HG02588 (cell line): ENCODE results near the gene TRIM2.

Experiments
- ATAC-seq: cut with Tn5 transposase; IDR thresholded peaks from one replicate; pipeline ENCODE4 v1.9.1; 2021; ENCODE audit warnings: mild to moderate bottlenecking, moderate library complexity; ENCODE audit not compliant: unreplicated experiment

TRIM2 gene

DNA sequence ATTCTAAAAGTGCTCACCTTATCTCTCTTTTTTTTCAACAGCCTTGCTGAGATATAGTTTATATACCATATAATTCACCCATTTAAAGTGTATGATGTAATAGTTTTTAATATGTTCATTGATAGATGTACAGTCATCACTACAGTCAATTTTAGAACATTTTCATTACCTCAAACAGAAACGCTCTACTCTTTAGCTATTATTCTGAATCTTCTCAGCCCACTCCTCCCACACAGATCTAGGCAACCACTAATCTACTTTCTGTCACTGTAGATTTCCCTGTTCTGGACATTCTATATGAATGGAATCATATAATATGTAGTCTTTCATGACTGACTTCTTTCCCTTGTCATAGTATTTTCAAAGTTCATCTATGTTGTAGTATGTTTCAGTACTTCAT lies 162.8 kb downstream of the TRIM2 start:
- ATAC-seq = no peak

GRCh38 chr4:153369021-153369420 lies 164.8 kb downstream of the TRIM2 start:
- ATAC-seq = no peak

DNA sequence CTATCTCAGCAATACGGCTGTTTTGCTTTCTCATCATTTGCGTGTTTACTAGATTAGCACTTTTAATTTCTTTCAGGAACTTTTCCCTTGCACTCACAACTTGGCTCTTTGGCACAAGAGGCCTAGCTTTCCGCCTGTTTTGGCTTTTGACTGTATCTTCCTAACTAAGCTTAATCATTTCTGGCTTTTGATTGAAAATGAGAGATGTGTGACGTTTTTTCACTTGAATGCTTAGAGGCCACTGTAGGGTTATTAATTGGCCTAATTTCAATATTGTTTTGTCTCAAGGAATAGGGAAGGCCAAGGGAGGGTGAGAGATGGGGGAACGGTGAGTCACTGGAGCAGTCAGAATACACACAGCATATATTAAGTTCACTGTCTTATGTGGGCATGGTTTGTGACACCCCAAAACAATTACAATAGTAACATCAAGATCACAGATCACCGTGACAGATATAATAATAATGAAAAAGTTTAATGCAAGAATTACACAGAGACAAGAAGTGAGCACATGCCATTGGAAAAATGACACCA lies 167.5 kb downstream of the TRIM2 start:
- ATAC-seq = no peak

DNA sequence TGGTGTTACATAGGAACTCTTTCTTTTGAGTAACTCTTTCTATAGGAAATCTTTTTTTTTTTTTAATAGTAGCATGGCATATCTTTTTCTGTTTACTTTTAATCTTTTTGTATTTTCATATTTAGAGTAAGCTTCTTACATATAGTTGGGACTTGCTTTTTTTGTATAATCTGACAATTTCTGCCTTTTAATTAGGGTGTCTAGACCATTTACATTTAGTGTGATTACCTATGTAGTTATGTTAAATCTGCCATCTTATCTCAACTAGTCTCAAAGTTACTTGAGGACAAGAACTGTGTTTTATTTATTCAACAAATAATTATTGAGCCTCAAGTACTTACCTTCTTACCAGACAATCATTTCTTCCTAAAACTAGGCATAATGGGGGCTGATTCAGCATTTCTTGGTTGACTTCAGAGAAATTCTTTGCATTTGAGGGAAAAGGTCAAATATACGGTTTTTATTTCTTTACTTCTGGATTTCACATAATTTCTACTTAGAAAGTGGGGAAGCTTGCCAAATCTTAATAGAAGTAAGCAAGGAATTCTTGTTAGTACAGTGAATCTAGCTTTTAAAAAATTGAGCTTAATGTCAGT lies 168.8 kb downstream of the TRIM2 start:
- ATAC-seq = no peak

DNA sequence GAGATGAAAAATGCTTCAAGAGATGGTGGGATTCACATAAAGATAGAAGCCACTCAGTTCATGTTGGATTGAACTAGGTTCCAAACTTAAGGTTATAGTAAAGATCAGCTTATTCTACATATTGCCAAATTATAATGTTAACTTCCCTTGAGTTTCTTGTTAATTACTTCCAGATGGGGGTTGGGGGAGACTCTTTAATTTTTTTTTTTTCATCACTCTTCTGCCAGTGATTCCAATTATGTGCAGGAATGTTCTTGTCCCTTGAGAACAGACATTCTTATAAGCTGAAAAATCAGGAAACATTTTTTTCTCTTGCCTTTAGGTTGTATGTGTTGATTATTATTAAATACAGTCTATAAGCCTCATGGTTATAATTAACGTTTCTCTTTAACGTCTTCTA lies 170.2 kb downstream of the TRIM2 start:
- ATAC-seq = no peak

- ATAC-seq = no peak
These were observed 171.1 kb downstream of the TRIM2 start for GRCh38 chr4:153375303-153375702.

GRCh38 chr4:153383131-153383530 lies 178.9 kb downstream of the TRIM2 start:
- ATAC-seq = no peak

- ATAC-seq = no peak
These were observed 179.9 kb downstream of the TRIM2 start for GRCh38 chr4:153384160-153384559.

GRCh38 chr4:153385784-153386183 lies 181.5 kb downstream of the TRIM2 start:
- ATAC-seq = no peak

DNA sequence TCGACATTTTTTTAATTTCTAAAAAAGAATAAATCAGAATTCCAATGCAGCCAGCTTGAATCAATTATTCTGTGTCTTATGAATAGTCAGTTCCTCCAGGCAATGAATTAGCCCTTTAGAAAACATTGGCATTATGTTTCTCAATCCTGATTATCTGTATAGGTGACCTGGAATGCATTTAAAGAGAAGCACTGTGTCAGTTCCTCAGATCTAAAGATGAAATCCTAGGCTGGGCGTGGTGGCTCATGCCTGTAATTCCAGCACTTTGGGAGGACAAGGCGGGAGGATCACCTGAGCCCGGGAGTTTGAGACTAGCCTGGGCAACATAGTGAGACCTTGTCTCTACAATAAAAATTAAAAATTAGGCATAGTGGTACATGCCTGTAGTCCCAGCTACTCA lies 183.7 kb downstream of the TRIM2 start:
- ATAC-seq = no peak
